ENCODE data around the gene S100A12.
"Not testable (repeated sequence)": the region's sequence is repeated elsewhere in the genome, so short reads cannot be mapped to it uniquely, and the experiment has no call there.

S100A12 gene

DNA sequence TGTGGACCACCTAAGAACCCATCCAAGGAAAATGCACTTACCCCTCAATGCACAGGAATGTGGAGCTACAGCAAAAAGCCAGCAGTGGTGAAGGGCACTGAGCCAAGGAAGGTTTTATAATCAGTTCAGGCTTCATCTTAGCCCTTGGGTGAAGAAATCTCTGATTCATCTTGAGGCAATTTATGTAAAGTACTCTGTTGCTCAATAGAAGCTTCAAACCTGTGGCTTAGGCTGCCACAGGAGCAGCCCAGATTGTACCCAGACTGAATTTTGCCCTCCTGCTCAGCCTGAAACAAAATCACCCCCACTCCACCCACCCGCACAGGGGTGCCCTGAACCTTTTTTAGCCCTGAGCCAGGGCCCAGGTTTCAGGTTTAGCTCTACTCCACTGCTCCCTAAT lies at the start of gene S100A12:
S100A12 (minus strand) TSS at position 111 of the 400 bp plus-strand sequence. CDS start 1,029 bp downstream, outside the sequence.
- no peak for DNase-seq (ENCODE audit: low spot score)

DNA sequence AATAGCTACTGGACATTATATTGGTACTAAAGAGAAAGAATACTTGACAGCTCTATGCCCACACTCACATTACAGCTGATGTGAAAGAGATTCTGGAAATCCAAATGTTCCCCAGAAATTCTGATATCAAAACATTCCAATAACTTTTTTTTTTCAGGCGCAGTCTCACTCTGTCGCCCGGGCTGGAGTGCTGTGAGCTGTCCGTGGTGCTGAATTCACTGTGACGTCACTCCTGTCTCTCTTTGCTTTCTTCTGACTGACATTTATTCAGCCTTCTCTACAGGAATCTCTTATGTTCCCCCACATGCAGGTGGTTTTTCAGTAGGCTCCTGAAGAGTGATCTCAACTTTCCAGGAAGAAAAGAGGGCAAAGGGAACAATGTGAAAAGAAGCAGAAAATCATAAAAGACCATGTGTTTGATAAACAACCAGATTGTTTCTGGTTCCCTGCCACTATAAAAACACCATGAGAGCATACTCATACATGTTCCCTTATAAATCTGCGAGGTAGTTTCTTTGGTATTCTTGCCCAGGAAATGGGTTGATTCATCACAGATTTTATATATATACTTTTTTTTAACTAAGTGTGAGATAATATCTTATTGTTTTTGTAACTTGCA lies 47.1 kb upstream of the S100A12 start:
- DNase-seq (ENCODE audit: low spot score), result peak; percentile 39

DNA sequence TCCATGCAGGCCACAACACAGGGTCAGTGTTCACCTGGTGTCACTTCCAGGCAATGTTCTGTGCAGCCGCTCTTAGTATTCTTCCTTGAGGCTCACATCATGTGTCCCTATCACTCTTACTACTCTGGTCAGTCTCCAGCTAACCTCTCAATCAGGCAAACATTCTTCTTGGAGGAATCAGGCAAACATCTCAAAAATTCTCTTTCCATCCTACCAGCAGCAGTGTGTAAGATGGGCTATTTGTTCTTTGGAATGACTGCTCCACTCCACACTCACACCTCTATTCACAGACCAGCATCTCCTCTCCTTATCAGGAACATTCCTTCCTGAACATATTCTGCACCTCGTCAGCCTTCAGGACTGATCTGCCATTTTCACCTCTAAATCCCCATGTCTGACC lies 44.9 kb upstream of the S100A12 start:
- no peak for DNase-seq (ENCODE audit: low spot score)

- DNase-seq (ENCODE audit: low spot score), result not testable (repeated sequence)
These were observed 44.0 kb upstream of the S100A12 start for GRCh38 chr1:153419436-153419793.

DNA sequence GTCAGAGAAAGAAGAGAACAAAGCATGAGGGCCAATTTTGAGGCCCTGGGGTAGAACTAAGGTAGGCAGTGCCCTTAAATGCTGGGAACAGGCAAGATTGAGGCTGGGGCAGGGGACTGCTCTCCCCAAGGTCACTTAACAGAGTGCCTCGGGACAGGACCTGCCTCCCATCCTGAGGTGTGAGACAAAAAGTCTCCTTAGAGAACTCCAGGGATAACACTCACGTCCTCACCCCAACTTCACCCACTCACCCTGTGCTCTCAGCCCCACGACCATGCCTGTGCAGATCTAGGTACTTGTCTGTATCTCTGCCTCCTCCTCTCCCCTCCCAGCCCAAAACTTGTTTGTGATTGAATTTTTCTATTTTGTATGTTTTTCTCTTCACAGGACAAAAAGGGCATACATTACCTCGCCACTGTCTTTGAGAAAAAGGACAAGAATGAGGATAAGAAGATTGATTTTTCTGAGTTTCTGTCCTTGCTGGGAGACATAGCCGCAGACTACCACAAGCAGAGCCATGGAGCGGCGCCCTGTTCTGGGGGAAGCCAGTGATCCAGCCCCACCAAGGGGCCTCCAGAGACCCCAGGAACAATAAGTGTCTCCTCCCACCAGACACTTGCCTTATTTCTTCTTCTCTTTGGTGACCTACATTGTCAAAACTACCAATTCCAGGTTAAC lies 43.5 kb upstream of the S100A12 start:
- DNase-seq (ENCODE audit: low spot score), result not testable (repeated sequence)

- DNase-seq (ENCODE audit: low spot score), result no peak
These were observed 41.9 kb upstream of the S100A12 start for GRCh38 chr1:153417136-153417888.

DNA sequence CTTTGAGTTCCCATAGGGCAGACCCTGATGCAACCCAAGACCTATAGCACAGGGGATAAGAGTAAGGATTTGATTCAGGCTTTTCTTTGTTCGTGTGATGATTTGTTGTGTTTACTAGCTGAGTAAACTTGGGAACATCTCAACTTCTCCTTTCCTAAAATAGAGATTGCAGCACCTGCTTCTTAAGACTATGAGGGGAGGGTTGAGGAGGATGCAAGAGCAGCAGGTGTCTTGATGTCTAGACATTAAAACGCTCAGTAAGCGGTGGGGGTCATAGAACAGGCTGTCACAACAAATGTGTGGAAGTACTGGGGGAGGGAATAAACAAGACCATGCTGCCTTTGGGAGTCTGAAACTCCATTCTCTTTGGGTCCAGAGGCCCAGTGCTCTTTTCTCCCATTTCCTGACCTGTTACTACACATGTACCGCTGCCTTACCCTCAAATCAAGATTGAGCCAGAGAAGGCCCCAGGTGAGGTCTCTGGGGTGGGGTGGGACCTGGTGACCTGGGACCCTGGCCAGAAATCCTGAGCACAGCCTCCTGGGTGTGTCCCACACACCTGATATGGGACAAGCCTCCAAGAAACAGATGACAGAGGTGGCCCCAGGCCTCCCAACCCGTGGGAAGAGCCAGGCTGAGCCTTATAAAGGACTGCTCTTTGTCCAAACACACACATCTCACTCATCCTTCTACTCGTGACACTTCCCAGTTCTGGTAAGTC lies 40.6 kb upstream of the S100A12 start, which contains the start of gene S100A7A:
S100A7A (plus strand) TSS at position 671 of the 721 bp plus-strand sequence. CDS start 1,563 bp downstream, outside the sequence.
- DNase-seq (ENCODE audit: low spot score), result no peak

DNA sequence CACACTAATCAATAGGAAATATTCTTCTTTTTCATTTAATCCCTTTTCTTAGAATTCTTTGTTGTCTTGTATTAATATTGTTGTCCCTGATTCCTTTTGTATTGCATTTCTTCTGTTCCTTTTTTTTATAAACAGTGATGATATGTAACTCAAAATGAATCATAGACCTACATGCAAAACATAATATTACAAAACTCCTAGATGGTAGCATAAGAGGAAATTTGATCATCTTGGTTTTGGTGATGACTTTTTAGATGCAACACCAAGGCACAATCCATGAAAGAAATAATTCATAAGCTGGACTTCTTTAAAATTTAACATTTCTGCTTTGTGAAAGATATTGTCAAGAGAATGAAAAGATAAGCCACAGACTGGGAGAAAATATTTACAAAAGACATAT lies 38.5 kb upstream of the S100A12 start:
- DNase-seq (ENCODE audit: low spot score), result not testable (repeated sequence)

DNA sequence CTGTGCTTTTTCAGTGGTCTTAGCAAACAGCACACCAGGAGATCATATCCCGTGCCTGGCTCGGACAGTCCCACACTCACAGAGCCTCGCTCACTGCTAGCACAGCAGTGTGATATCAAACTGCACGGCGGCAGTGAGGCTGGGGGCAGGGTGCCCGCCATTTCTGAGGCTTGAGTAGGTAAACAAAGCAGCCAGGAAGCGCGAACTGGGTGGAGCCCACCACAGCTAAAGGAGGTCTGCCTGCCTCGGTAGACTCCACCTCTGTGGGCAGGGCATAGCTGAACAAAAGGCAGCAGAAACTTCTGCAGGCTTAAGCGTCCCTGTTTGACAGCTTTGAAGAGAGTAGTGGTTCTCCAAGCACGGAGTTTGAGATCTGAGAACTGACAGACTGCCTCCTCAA lies 31.9 kb upstream of the S100A12 start:
- not testable (repeated sequence) for DNase-seq (ENCODE audit: low spot score)

DNA sequence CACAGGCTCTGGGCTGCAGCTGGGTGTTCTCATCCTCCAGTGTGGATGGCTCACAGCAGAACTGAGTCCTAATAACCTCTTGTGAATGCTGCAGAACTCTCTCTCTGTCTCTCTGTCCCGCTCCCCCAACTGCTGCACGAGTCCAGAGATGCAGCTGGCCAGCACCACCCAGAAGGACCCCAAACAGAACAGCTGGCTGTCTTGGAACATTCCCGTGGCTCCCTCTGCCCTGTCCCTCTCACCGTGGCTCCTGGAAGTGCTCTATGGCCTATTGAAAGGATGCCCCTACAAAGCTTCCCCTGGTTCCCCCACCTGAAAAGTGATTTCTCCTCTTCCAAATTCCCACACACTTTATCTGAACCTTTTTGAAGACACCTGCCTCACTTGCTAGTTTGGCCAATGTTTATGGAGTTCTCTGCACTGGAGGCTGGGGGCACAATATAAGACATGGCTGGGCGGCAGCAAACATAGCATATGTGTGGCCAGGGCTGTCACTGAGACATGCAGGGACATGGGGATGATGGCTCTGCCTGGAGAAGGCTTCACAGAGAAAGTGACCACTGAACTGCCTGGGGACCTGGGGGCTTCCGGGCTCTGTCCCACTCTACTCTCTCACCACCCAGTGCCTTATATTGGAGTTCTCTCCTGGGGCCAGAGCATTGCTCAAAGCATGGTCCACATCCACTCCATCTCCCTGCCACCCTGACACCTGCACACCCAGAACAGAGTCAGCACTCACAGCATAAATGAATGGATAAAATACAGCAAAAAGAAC lies 30.6 kb upstream of the S100A12 start:
- not testable (repeated sequence) for DNase-seq (ENCODE audit: low spot score)

- peak; percentile 46 for DNase-seq (ENCODE audit: low spot score)
These were observed 29.3 kb upstream of the S100A12 start for GRCh38 chr1:153404768-153405167.

- no peak for DNase-seq (ENCODE audit: low spot score)
These were observed 28.7 kb upstream of the S100A12 start for GRCh38 chr1:153404086-153404635.

GRCh38 chr1:153403421-153404085 lies 28.1 kb upstream of the S100A12 start:
- no peak for DNase-seq (ENCODE audit: low spot score)

GRCh38 chr1:153402226-153402625 lies 26.8 kb upstream of the S100A12 start:
- no peak for DNase-seq (ENCODE audit: low spot score)

GRCh38 chr1:153401461-153401860 lies 26.0 kb upstream of the S100A12 start:
- DNase-seq (ENCODE audit: low spot score), result no peak

GRCh38 chr1:153400244-153400643 lies 24.8 kb upstream of the S100A12 start:
- DNase-seq (ENCODE audit: low spot score), result no peak

DNA sequence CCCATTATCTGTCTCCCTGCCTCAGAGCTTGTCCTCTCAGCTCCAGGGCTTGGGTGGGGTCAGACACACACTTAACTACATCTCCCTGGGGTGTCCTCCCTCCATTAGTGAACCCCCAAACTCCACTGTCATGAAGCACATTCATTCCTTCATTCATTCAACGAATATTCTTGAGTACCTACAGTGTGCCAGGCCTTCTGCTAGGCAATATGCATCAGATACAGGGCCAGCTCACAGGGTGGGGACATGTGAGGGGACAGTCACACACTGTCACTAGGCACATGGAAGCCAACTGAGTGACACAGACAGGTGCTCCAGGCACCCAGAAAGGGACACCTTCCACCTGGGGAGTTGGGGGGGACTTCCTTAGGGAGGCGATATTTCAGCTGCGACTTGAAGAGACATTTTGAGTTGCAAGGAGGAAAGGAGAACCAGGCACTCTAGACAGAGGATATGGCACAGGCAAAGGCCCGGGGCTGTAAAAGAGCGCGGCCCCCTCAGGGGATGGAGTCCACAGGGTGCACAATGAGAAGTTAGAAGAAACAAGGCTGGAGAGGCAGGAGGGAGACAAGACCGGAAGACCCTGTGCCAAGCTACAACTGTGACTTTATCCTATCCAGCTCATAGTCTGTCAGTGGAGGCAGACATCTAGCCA lies 24.1 kb upstream of the S100A12 start:
- DNase-seq (ENCODE audit: low spot score), result no peak

DNA sequence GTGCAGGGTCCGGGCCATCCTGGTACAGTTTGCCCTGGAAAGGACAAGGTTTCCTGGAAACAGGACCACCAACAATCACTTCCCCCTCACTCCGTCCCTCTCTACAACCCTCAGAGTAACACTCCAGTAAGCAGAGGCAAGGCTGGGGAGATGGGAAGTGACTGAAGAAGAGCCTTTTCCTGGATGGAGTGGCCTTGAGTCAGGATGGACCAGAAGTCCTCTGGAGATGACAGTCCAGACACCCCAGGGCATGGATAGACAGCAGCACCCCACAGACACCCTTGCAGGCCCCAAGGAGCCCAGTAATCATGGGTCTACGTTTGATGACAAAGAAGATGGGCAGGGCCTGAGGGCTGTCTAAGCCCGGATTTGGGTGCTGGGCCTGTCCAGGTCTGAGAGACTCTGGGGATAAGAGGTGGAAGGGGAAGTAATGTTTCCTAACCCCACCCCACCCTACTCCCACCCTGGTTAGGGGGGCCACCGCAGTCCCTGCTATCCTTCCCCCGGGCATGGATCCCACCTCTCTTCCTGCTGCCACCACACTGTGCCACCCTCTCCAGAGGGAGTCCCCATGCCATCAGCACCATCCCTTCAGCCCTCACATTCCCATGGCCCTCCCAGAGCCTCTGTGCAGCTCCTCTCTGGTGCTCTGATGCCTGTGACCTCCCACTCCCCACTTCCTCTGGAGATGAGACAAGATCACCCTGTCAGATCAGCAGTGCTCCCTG lies 22.7 kb upstream of the S100A12 start:
- no peak for DNase-seq (ENCODE audit: low spot score)

Data from activated CD4-positive, alpha-beta T cell treated with anti-CD3 and anti-CD28 coated beads, Interleukin-2, Interleukin-4, amounts not matched to agents 100 ng/mL and 50 ng/mL, durations not matched to agents 16 hours and 8 hours (primary cell).